SU-DHL-6 (cell line): Measurements from ENCODE around the gene OTOF.

Experiments
- EZH2phosphoT487 ChIP-seq: fragments of 200-600 bp; sonication (generic), shearing (Covaris generic); conservative IDR thresholded peaks from 2 replicates; pipeline ENCODE4 v1.6.1; 2018; ENCODE audit warnings: mild to moderate bottlenecking, antibody characterized with exemption, low read length, moderate library complexity, mixed read lengths
- TF ChIP-seq, protein P1 (sequence below): fragments of 200-600 bp; sonication (generic); IDR thresholded peaks from one replicate; pipeline ENCODE4 v1.5.1; 2017; ENCODE audit warnings: antibody characterized with exemption, mild to moderate bottlenecking, low read length, moderate library complexity; ENCODE audit not compliant: insufficient read depth, poor library complexity, severe bottlenecking

GRCh38 chr2:26523750-26524149, 45.8 kb upstream of the OTOF start:
- no peak for TF ChIP-seq EZH2phosphoT487
- TF ChIP-seq, protein P1, sequence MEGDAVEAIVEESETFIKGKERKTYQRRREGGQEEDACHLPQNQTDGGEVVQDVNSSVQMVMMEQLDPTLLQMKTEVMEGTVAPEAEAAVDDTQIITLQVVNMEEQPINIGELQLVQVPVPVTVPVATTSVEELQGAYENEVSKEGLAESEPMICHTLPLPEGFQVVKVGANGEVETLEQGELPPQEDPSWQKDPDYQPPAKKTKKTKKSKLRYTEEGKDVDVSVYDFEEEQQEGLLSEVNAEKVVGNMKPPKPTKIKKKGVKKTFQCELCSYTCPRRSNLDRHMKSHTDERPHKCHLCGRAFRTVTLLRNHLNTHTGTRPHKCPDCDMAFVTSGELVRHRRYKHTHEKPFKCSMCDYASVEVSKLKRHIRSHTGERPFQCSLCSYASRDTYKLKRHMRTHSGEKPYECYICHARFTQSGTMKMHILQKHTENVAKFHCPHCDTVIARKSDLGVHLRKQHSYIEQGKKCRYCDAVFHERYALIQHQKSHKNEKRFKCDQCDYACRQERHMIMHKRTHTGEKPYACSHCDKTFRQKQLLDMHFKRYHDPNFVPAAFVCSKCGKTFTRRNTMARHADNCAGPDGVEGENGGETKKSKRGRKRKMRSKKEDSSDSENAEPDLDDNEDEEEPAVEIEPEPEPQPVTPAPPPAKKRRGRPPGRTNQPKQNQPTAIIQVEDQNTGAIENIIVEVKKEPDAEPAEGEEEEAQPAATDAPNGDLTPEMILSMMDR, result no peak
